GM12875 (cell line): ENCODE results near the gene SDHAF2.

Experiments
- H3K4me3 ChIP-seq: one replicate; pipeline ENCODE4 v1.5.1; 2011; ENCODE audit warnings: low read depth, low read length, control low read depth
- CTCF ChIP-seq: IDR thresholded peaks from 2 replicates; pipeline ENCODE4 v1.5.1; 2011; ENCODE audit warnings: low read depth, mild to moderate bottlenecking, control low read depth, inconsistent platforms, low read length, moderate library complexity, borderline replicate concordance; ENCODE audit not compliant: insufficient read depth

SDHAF2 gene

GRCh38 chr11:61488651-61489291, 58.8 kb downstream of the SDHAF2 start:
- no peak overlapping the region for H3K4me3 ChIP-seq
- TF ChIP-seq CTCF = no peak

- no peak for TF ChIP-seq CTCF
Measured at GRCh38 chr11:61489833-61490721, 60.2 kb downstream of the SDHAF2 start.

GRCh38 chr11:61491736-61492395, 61.9 kb downstream of the SDHAF2 start:
- H3K4me3 ChIP-seq = no peak overlapping the region
- no peak for TF ChIP-seq CTCF

More at GRCh38 chr11:61489833-61490721, 60.2 kb downstream of the SDHAF2 start:
- H3K4me3 ChIP-seq = no peak overlapping the region

GRCh38 chr11:61494381-61494961, 64.5 kb downstream of the SDHAF2 start:
- no peak for TF ChIP-seq CTCF
- H3K4me3 ChIP-seq = no peak overlapping the region

GRCh38 chr11:61495801-61496601, 66.1 kb downstream of the SDHAF2 start:
- TF ChIP-seq CTCF = no peak
- H3K4me3 ChIP-seq = no peak overlapping the region
